22Rv1 (cell line): Measurements from ENCODE around the gene NAA38.

Experiments
- ZFX ChIP-seq: fragments of 450-650 bp; IDR thresholded peaks from 2 replicates; pipeline ENCODE4 v1.6.1; 2017; ENCODE audit warnings: antibody characterized with exemption, borderline replicate concordance
- TF ChIP-seq, protein P1 (sequence below): fragments of 450-650 bp; IDR thresholded peaks from 2 replicates; pipeline ENCODE4 v1.5.1; 2017; ENCODE audit warnings: mild to moderate bottlenecking

DNA sequence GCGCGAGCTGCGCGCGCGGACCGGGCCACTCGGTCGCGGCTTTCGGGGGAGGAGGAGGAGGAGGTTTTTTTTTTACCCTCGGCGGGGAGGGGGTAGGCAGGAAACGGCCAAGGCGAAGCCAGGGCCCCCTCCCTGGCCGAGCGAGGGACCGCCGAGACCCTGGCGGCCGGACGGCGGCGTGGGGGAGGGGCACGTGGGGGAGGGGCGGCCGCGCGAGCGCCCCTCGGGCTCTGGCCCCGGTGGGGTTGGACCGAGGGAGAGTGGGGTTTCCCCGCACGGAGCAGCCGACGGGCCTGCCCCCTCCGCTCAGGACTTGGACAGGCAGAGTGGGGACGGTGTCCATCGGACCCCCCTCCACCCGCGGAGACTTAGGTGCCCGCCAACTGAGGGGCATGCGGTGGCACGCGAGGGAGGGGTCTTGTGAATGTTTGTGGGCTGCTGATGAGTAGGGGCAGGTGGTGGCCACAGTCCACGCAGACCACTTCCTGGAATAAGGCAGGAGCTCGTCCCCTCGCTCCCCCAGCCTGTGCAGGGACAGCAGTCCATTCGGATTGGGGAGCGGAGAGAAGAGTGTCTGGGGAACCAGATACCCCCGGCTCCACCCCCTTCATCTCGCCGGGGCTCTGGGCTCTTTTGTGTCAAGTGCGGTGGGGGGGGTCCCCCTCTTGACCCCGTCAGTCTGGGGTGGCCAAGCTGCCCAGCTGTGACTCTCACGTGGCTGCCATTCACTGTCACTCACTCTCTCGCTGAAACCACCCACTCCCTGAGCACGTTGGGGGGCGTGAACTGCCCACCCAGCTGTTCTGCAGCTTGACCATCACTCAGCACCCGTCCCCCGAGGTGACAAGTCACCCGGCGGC lies 28.2 kb upstream of the NAA38 start:
- TF ChIP-seq, protein P1, sequence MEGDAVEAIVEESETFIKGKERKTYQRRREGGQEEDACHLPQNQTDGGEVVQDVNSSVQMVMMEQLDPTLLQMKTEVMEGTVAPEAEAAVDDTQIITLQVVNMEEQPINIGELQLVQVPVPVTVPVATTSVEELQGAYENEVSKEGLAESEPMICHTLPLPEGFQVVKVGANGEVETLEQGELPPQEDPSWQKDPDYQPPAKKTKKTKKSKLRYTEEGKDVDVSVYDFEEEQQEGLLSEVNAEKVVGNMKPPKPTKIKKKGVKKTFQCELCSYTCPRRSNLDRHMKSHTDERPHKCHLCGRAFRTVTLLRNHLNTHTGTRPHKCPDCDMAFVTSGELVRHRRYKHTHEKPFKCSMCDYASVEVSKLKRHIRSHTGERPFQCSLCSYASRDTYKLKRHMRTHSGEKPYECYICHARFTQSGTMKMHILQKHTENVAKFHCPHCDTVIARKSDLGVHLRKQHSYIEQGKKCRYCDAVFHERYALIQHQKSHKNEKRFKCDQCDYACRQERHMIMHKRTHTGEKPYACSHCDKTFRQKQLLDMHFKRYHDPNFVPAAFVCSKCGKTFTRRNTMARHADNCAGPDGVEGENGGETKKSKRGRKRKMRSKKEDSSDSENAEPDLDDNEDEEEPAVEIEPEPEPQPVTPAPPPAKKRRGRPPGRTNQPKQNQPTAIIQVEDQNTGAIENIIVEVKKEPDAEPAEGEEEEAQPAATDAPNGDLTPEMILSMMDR: no peak
- no peak for TF ChIP-seq ZFX
